GM12878 (cell line): Measurements from ENCODE around the gene DGKB. TPM values are rescaled to one million over a fixed set of nuclear protein-coding genes. Genes with fewer than 3 reads are reported as not detected.

Experiments used
- ATAC-seq: fragments of 200-7000 bp; cut with Tn5 transposase; 3 replicates; pipeline ENCODE4 v1.9.1; 2020; ENCODE audit warnings: mild to moderate bottlenecking, moderate library complexity
- BruUV-seq: library from RNA; stranded (reverse); fragments of 400-500 nt; replicated peaks from 2 replicates; lab custom pipeline; 2021; lab: Mats Ljungman, UMichigan
- CTCF ChIA-PET: fragments of 300-600 bp; sonication (Branson Sonifier 250); formaldehyde crosslinking; extraction: SDS; loops from one replicate; lab custom pipeline; 2021; ENCODE audit warnings: inconsistent platforms; lab: Yijun Ruan, JAX
- POLR2A ChIA-PET: fragments of 350-600 bp; formaldehyde crosslinking; extraction: SDS; loops from one replicate; lab custom pipeline; 2021; ENCODE audit warnings: inconsistent platforms; lab: Charles Lee
- RAD21 ChIA-PET: fragments of 300-600 bp; sonication (Branson Sonifier 250); formaldehyde crosslinking; loops from one replicate; lab custom pipeline; 2023; ENCODE audit warnings: antibody characterized with exemption; ENCODE audit not compliant: unreplicated experiment; lab: Charles Lee
- SMC1A ChIA-PET: fragments of 300-600 bp; sonication (Branson Sonifier 250); formaldehyde crosslinking; loops from one replicate; lab custom pipeline; 2023; ENCODE audit not compliant: unreplicated experiment, uncharacterized antibody; lab: Charles Lee
- DNase-seq: peaks from one replicate; pipeline ENCODE4 v3.0.0-alpha.2; 2011; ENCODE audit warnings: low read depth, low spot score
- FAIRE-seq: peaks from 3 replicates; lab custom pipeline; 2011; peaks lifted over from hg19 to GRCh38; lab: Jason Lieb, UNC
- H2AFZ ChIP-seq: 2 replicates; pipeline ENCODE4 v1.6.0; 2011; ENCODE audit warnings: low read depth, low read length, control low read depth; ENCODE audit not compliant: control insufficient read depth
- H3K27ac ChIP-seq: 2 replicates; pipeline ENCODE4 v1.5.1; 2011; ENCODE audit warnings: control low read depth; ENCODE audit not compliant: control insufficient read depth, insufficient read depth
- H3K27me3 ChIP-seq, 2 experiments: replicated peaks in 1 of 2; 2 replicates each; pipeline versions ENCODE4 v1.6.0 to v1.6.1; 2011; ENCODE audit warnings: low read length in 1 of 2; ENCODE audit not compliant: control insufficient read depth in 2 of 2, insufficient read depth in 2 of 2
- H3K36me3 ChIP-seq, 2 experiments: 2 replicates each; pipeline ENCODE4 v1.5.1; 2011; ENCODE audit warnings: low read length in 1 of 2; ENCODE audit not compliant: control insufficient read depth in 2 of 2, insufficient read depth in 2 of 2
- H3K4me1 ChIP-seq: 2 replicates; pipeline ENCODE4 v1.6.1; 2011; ENCODE audit warnings: mild to moderate bottlenecking, low read length, moderate library complexity, mixed read lengths; ENCODE audit not compliant: control insufficient read depth, insufficient read depth
- H3K4me2 ChIP-seq: 2 replicates; pipeline ENCODE4 v1.6.0; 2011; ENCODE audit warnings: control low read depth; ENCODE audit not compliant: control insufficient read depth, insufficient read depth
- H3K4me3 ChIP-seq: fragments of 200-600 bp; sonication (generic); 2 replicates; pipeline ENCODE4 v1.5.1; 2016
- H3K79me2 ChIP-seq: 2 replicates; pipeline ENCODE4 v1.6.0; 2011; ENCODE audit warnings: low read length; ENCODE audit not compliant: control insufficient read depth, insufficient read depth
- H3K9ac ChIP-seq: 2 replicates; pipeline ENCODE4 v1.8.0; 2011; ENCODE audit warnings: low read length, control low read depth, mixed read lengths; ENCODE audit not compliant: control insufficient read depth, insufficient read depth
- H3K9me3 ChIP-seq: replicated peaks from 3 replicates; pipeline ENCODE4 v1.5.1; 2011; ENCODE audit warnings: mild to moderate bottlenecking, low read length; ENCODE audit not compliant: control insufficient read depth, insufficient read depth
- H4K20me1 ChIP-seq: 2 replicates; pipeline ENCODE4 v1.6.0; 2011; ENCODE audit not compliant: control insufficient read depth, insufficient read depth
- BHLHE40 ChIP-seq, 2 experiments: fragments of 450-650 bp in 1 of 2; IDR thresholded peaks; 2 replicates each; pipeline ENCODE4 v1.6.1; 2011 to 2017; ENCODE audit warnings: low read depth in 2 of 2, borderline replicate concordance in 1 of 2, improper control_type of control experiment in 1 of 2, low read length in 1 of 2, mild to moderate bottlenecking in 1 of 2
- BRCA1 ChIP-seq: IDR thresholded peaks from 2 replicates; pipeline ENCODE4 v1.6.1; 2011; ENCODE audit warnings: low read depth, low read length, improper control_type of control experiment
- EP300 ChIP-seq, 2 experiments: fragments of 150-350 bp in 1 of 2; IDR thresholded peaks; 2 replicates each; pipeline ENCODE4 v1.6.1; 2011 to 2012; ENCODE audit warnings: low read depth in 2 of 2, low read length in 2 of 2, borderline replicate concordance in 1 of 2, improper control_type of control experiment in 1 of 2, inconsistent platforms in 1 of 2; ENCODE audit not compliant: control insufficient read depth in 1 of 2
- EZH2 ChIP-seq: IDR thresholded peaks from 2 replicates; pipeline ENCODE4 v1.6.1; 2012; ENCODE audit warnings: low read depth, mild to moderate bottlenecking, control low read depth, inconsistent platforms, low read length, borderline replicate concordance; ENCODE audit not compliant: control insufficient read depth
- HDAC6 ChIP-seq: fragments of 200-600 bp; sonication (generic); IDR thresholded peaks from one replicate; pipeline ENCODE4 v1.8.0; 2017; ENCODE audit warnings: antibody characterized with exemption; ENCODE audit not compliant: unreplicated experiment
- MTA2 ChIP-seq: fragments of 450-650 bp; IDR thresholded peaks from 2 replicates; pipeline ENCODE4 v1.6.1; 2016; ENCODE audit warnings: low read depth, mild to moderate bottlenecking, moderate library complexity
- MYB ChIP-seq: fragments of 150-350 bp; IDR thresholded peaks from 2 replicates; pipeline ENCODE4 v1.6.1; 2014; ENCODE audit warnings: mild to moderate bottlenecking, low read depth, low read length, borderline replicate concordance
- NR2C2 ChIP-seq: IDR thresholded peaks from 2 replicates; pipeline ENCODE4 v1.6.1; 2011; ENCODE audit warnings: borderline replicate concordance, low read depth; ENCODE audit not compliant: control insufficient read depth, insufficient read length
- SMARCA5 ChIP-seq: fragments of 450-650 bp; IDR thresholded peaks from 2 replicates; pipeline ENCODE4 v1.6.1; 2017; ENCODE audit warnings: mild to moderate bottlenecking
- SMC3 ChIP-seq: IDR thresholded peaks from 2 replicates; pipeline ENCODE4 v1.6.1; 2011; ENCODE audit warnings: low read length, improper control_type of control experiment, borderline replicate concordance
- TCF7 ChIP-seq: IDR thresholded peaks from 2 replicates; pipeline ENCODE4 v1.6.1; 2014; ENCODE audit warnings: antibody characterized with exemption, borderline replicate concordance
- ZSCAN29 ChIP-seq: fragments of 450-650 bp; IDR thresholded peaks from 2 replicates; pipeline ENCODE4 v1.6.1; 2017; ENCODE audit warnings: mild to moderate bottlenecking, moderate library complexity
- WGBS: methylation state at CpG from one replicate; pipeline ENCODE4 v1.1.6; 2016; ENCODE audit warnings: low lambda C conversion rate; ENCODE audit not compliant: insufficient replicate concordance, insufficient coverage; ENCODE audit errors: missing lambda C conversion rate; 5-methylcytosine and 5-hydroxymethylcytosine counted together
- in situ Hi-C: fragments of 300-500 bp; cut with MboI; formaldehyde crosslinking; loops from 9 replicates; pipeline ENCODE4 v1.14.3; 2018; ENCODE audit warnings: mixed read lengths
- intact Hi-C: fragments of 100-400 bp; cut with micrococcal nuclease; formaldehyde crosslinking; loops from one replicate; pipeline ENCODE4 v1.14.2; 2022; ENCODE audit not compliant: unreplicated experiment
- polyA plus RNA-seq, 11 experiments: library from polyadenylated mRNA; depleted of rRNA in 4 of 11; unstranded in 6 of 11; stranded (reverse) in 5 of 11; fragments of >200 nt; fragmentation: Nextera tagmentation in 4 of 11; fragmentation: Illumina TruSeq in 1 of 11; extraction: Ambion mirVana in 4 of 11; extraction: Trizol in 1 of 11; gene quantifications; 1 replicate in 1 of 11; 2 replicates in 10 of 11; pipeline versions ENCODE4 v1.2.1 to v1.2.3, GENCODE V29; 2011 to 2016; ENCODE audit warnings: inconsistent platforms in 2 of 11, missing spikeins in 2 of 11, low read depth in 1 of 11
- total RNA-seq, 4 experiments: library from RNA; depleted of rRNA in 3 of 4; stranded (reverse); fragments of >200 nt in 3 of 4; fragmentation: Illumina TruSeq in 1 of 4; extraction: Trizol in 1 of 4; gene quantifications; 2 replicates each; pipeline versions ENCODE4 v1.2.1 to v1.2.3, GENCODE V29; 2013 to 2021
- TF ChIP-seq, protein P1 (sequence below): IDR thresholded peaks from 2 replicates; pipeline ENCODE4 v1.6.1; 2011; ENCODE audit warnings: low read depth, low read length, improper control_type of control experiment, borderline replicate concordance

The DGKB gene
- total and polyA plus RNA-seq, 10 of the 15 experiments (the other 5 are each of a cell fraction or from before 2014, with no cell fraction given), result 0.02 to 0.10 (median 0.04) TPM; not detected in 6

DNA sequence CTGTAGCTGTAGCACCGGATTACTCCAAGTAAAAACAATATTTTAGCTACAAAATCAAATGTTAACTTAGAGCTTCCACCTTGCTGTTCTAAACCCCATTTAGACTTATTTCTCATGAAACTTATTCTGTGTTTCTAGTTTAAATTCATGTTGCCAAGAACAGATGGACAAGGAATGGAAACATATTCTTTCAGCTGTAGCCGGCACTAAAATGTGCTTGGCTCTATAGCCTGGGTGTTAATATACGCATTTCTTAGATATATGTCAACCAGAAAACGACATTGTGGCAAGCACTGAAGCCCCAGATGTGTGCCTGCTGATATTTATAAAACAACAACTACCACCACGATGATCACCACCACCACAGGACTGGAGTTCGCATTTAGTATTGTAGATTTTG, 722.8 kb downstream of the DGKB start:
- in situ Hi-C loops (no loop called here), intact Hi-C loops (no loop called here)
- ChIA-PET CTCF (no interaction called here), SMC1A (no interaction called here), POLR2A (no interaction called here), RAD21 (no interaction called here)
- H3K79me2 ChIP-seq, result no peaks in the 10 kb centered on the region
- H3K36me3 ChIP-seq, result no peaks in the 10 kb centered on the region
- no peak overlapping the region for H2AFZ ChIP-seq
- TF ChIP-seq NR2C2 (no peak), ZSCAN29 (no peak), SMC3 (no peak), EZH2 (no peak), EP300 (IDR thresholded peaks at IDR 0.05; ENCODE audit: borderline replicate concordance in 1 of 2, control insufficient read depth in 1 of 2, low read depth in 2 of 2, low read length in 2 of 2) (no peak), BRCA1 (no peak), MTA2 (no peak), SMARCA5 (no peak), MYB (no peak), BHLHE40 (IDR thresholded peaks at IDR 0.05; ENCODE audit: borderline replicate concordance in 1 of 2, low read depth in 2 of 2, low read length in 1 of 2) (no peak), HDAC6 (no peak), TCF7 (no peak)
- TF ChIP-seq, protein P1, sequence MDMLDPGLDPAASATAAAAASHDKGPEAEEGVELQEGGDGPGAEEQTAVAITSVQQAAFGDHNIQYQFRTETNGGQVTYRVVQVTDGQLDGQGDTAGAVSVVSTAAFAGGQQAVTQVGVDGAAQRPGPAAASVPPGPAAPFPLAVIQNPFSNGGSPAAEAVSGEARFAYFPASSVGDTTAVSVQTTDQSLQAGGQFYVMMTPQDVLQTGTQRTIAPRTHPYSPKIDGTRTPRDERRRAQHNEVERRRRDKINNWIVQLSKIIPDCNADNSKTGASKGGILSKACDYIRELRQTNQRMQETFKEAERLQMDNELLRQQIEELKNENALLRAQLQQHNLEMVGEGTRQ, result no peak
- ATAC-seq (no peak), DNase-seq (no peak), FAIRE-seq (no peak)
- H3K4me3 ChIP-seq, result no peak overlapping the region
- no peaks in the 10 kb centered on the region for H4K20me1 ChIP-seq
- H3K9ac ChIP-seq, result no peak overlapping the region
- H3K27me3 ChIP-seq, result no peaks in the 10 kb centered on the region
- no peaks in the 10 kb centered on the region for H3K4me1 ChIP-seq
- H3K4me2 ChIP-seq, result no peak overlapping the region
- H3K9me3 ChIP-seq, result no peaks in the 10 kb centered on the region
- WGBS, result 22% methylated on average over 6 of the region's 6 CpGs
- no TSS peak for BruUV-seq
- H3K27ac ChIP-seq, result no peak overlapping the region
